Endothelial cell (in vitro differentiated cells): Measurements from ENCODE around the gene NECTIN1. TPM values are rescaled to one million over a fixed set of nuclear protein-coding genes. Genes with fewer than 3 reads are reported as not detected.

Source experiments
- DNase-seq: peaks from one replicate; pipeline ENCODE4 v3.0.0; 2021; ENCODE audit warnings: low spot score
- H3K27ac Mint-ChIP-seq: one replicate; pipeline ENCODE4 v1.8.0; 2021; ENCODE audit warnings: mixed read lengths, inconsistent platforms; ENCODE audit not compliant: unreplicated experiment
- H3K27me3 Mint-ChIP-seq: one replicate; pipeline ENCODE4 v1.8.0; 2021; ENCODE audit warnings: mild to moderate bottlenecking, moderate library complexity, mixed read lengths, inconsistent platforms; ENCODE audit not compliant: unreplicated experiment
- H3K36me3 Mint-ChIP-seq: one replicate; pipeline ENCODE4 v1.8.0; 2021; ENCODE audit warnings: mild to moderate bottlenecking, low read depth, mixed read lengths, inconsistent platforms; ENCODE audit not compliant: unreplicated experiment
- H3K4me1 Mint-ChIP-seq: one replicate; pipeline ENCODE4 v1.8.0; 2021; ENCODE audit warnings: mild to moderate bottlenecking, mixed read lengths, inconsistent platforms; ENCODE audit not compliant: unreplicated experiment
- H3K4me3 Mint-ChIP-seq: one replicate; pipeline ENCODE4 v1.8.0; 2021; ENCODE audit warnings: mild to moderate bottlenecking, mixed read lengths, inconsistent platforms; ENCODE audit not compliant: unreplicated experiment
- H3K9me3 Mint-ChIP-seq: one replicate; pipeline ENCODE4 v1.8.0; 2021; ENCODE audit warnings: mixed read lengths, inconsistent platforms; ENCODE audit not compliant: unreplicated experiment
- total RNA-seq: library from RNA; stranded (reverse); fragmentation: NEBNext Ultra II Directional; extraction: Animal tissue kit (Norgen Biotek cat#: 25700); gene quantifications from one replicate; pipeline ENCODE4 v1.2.1, GENCODE V29; 2021; ENCODE audit not compliant: unreplicated experiment
- TF ChIP-seq, protein P1 (sequence below): fragments of 200-600 bp; sonication (generic); IDR thresholded peaks from one replicate; pipeline ENCODE4 v1.5.0; 2021; ENCODE audit warnings: antibody characterized with exemption; ENCODE audit not compliant: unreplicated experiment

NECTIN1 gene
- total RNA-seq, 1 donor from 2014 or later: 17.9 TPM

DNA sequence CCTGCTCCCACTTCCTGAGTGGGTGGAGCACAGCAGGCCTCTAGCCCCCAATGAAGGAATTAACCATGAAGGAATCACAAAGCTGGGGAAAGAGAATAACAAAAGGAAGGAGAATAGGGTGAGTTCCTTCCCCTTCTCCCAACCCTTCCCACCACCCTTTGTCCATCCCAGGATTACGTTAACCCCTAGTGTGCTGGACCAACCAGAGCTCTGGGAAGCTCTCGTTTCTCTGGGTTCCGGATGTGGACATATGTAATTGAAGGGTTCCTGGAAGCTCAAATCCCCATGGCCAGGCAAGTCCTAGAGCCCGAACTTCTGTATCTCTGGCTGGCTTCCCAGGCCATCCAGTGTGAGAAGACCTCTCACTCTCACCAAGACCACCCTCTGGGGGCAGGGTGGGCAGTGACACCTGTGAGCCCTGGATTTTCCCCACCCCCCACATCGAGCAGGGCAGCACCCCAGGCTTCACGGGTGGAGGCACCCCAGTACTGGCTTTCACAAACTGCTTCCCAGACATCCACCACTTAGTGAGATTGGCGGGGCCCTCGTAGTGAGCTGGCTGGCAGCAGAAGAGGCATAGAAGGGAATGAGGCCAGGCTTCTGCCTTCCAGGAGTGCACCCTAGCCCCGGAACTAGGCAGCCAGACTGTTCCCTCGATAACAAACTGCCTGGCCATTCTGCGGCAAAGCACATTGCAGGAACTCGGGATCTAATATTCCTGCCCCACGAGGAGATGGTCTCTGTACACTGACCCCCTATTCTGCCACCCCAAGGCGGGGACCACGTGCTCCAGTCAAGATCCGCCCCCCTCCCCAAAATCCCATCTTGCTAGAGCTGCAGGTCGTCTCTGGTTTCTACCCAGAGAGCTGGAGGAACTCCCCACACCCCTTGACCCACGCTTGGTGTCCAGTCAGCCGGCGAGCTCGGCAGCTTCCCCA, 2.1 kb downstream of the NECTIN1 start:
- no peak for DNase-seq
- Mint-ChIP-seq H3K27me3 (peaks cover 4% of the 10 kb centered on the region), H3K4me3 (peak overlapping the region; percentile 82), H3K4me1 (peaks cover 29% of the 10 kb centered on the region), H3K36me3 (no peaks in the 10 kb centered on the region), H3K27ac (no peak overlapping the region), H3K9me3 (no peaks in the 10 kb centered on the region)
- TF ChIP-seq, protein P1, sequence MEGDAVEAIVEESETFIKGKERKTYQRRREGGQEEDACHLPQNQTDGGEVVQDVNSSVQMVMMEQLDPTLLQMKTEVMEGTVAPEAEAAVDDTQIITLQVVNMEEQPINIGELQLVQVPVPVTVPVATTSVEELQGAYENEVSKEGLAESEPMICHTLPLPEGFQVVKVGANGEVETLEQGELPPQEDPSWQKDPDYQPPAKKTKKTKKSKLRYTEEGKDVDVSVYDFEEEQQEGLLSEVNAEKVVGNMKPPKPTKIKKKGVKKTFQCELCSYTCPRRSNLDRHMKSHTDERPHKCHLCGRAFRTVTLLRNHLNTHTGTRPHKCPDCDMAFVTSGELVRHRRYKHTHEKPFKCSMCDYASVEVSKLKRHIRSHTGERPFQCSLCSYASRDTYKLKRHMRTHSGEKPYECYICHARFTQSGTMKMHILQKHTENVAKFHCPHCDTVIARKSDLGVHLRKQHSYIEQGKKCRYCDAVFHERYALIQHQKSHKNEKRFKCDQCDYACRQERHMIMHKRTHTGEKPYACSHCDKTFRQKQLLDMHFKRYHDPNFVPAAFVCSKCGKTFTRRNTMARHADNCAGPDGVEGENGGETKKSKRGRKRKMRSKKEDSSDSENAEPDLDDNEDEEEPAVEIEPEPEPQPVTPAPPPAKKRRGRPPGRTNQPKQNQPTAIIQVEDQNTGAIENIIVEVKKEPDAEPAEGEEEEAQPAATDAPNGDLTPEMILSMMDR: no peak

DNA sequence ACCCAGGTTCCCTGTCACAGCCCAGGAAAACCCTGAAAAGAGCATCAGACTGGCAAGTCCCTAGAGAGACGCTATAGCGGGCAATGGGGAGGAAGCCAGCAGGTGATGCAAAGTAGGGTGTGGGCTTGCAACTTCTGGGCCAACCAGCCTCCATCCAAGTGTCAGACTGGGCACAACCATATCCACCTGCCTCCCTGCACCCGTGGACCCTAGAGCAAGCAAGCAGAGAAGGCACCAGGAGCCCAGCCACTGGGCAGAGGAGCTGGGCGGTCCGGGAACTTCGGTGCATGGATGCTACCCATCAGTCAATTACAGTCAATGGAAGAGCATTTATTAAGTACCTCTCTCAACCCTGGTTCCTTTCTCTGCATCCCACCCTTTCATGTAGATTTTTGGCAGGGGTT, 2.8 kb downstream of the NECTIN1 start:
- TF ChIP-seq, protein P1: no peak
- Mint-ChIP-seq H3K36me3 (no peaks in the 10 kb centered on the region), H3K4me1 (peaks cover 29% of the 10 kb centered on the region), H3K27me3 (peaks cover 4% of the 10 kb centered on the region), H3K9me3 (no peaks in the 10 kb centered on the region), H3K4me3 (peak overlapping the region; percentile 71), H3K27ac (no peak overlapping the region)
- DNase-seq: no peak

DNA sequence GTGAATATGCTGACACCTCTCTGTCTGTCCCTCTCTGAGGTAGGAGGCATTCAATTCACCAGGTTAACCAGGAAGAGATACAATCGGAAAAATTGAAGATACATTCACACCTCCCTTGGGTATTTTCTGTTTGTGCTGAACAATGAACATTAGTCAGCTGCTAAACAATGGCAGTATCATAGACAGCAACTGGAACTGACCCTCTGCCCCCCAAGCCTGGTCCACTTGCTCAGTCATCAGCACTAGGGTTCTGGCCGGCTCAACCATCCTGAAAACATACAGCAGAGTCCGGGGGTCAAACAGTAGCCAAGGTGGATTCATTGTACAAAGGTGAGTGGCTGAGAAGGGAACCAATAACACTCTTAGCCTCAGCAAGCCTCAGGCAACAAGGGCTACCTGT, 4.0 kb downstream of the NECTIN1 start:
- no peaks in the 10 kb centered on the region for H3K36me3 Mint-ChIP-seq
- no peak overlapping the region for H3K4me3 Mint-ChIP-seq
- H3K4me1 Mint-ChIP-seq: peaks cover 22% of the 10 kb centered on the region
- DNase-seq: no peak
- TF ChIP-seq, protein P1: no peak
- H3K9me3 Mint-ChIP-seq: no peaks in the 10 kb centered on the region
- no peak overlapping the region for H3K27ac Mint-ChIP-seq
- H3K27me3 Mint-ChIP-seq: peaks cover 2% of the 10 kb centered on the region

DNA sequence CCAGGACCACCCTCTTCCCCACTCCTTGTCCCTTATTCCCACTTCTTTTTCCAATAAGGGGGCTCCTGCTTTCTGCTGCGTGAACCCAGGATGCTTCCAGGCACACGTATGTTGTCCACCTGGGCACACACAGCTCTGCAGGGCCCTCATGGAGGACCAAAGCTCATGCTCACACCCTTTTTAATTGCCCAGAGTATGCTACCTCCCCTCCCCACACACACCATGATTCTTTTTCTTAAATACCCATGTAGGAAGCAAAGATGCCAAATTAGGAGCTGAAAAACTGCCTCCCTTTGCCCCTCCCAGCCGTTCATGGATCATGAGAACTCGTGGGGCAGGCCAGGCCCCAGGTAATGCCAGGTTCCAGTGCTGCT, 5.1 kb downstream of the NECTIN1 start:
- Mint-ChIP-seq H3K4me3 (no peak overlapping the region), H3K27me3 (peaks cover 5% of the 10 kb centered on the region), H3K4me1 (peaks cover 22% of the 10 kb centered on the region), H3K27ac (no peak overlapping the region), H3K9me3 (no peaks in the 10 kb centered on the region), H3K36me3 (no peaks in the 10 kb centered on the region)
- no peak for DNase-seq
- TF ChIP-seq, protein P1: no peak
